ENCODE measurements around the gene SLC38A2.

DNA sequence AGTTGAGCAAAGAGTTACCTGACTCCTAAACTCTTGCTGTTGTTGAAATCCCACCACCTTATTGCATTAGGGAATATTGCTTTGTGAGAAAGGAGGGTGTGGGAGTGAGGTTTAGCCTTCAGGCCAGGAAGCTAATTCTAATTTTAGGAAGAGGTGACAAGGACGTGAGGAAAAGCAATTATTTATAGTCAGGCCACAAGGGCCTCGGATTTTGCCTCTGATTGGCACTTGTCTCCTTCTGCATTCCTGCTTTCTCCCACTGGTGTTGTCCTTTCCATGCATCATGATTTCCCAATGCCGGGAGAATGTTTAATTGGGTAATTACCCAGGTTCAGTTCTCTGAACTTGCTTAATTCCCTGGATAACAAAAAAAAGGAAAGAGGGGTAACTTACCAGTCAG lies 37.9 kb upstream of the SLC38A2 start:
- TF ChIP-seq ZNF830 (tag by site-specific recombination; IDR thresholded peaks at IDR 0.05; ENCODE audit: low read depth) (no peak), ZNF747 (tag by site-specific recombination; IDR thresholded peaks at IDR 0.05) (no peak), PRDM1 (tag by site-specific recombination; IDR thresholded peaks at IDR 0.05) (no peak), ZNF513 (tag by site-specific recombination; IDR thresholded peaks at IDR 0.05) (no peak), ZEB2 (tag by site-specific recombination; IDR thresholded peaks at IDR 0.05) (no peak), GLI4 (tag by site-specific recombination; IDR thresholded peaks at IDR 0.05) (no peak)
- TF ChIP-seq, protein P1, sequence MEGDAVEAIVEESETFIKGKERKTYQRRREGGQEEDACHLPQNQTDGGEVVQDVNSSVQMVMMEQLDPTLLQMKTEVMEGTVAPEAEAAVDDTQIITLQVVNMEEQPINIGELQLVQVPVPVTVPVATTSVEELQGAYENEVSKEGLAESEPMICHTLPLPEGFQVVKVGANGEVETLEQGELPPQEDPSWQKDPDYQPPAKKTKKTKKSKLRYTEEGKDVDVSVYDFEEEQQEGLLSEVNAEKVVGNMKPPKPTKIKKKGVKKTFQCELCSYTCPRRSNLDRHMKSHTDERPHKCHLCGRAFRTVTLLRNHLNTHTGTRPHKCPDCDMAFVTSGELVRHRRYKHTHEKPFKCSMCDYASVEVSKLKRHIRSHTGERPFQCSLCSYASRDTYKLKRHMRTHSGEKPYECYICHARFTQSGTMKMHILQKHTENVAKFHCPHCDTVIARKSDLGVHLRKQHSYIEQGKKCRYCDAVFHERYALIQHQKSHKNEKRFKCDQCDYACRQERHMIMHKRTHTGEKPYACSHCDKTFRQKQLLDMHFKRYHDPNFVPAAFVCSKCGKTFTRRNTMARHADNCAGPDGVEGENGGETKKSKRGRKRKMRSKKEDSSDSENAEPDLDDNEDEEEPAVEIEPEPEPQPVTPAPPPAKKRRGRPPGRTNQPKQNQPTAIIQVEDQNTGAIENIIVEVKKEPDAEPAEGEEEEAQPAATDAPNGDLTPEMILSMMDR (tag by site-specific recombination; IDR thresholded peaks at IDR 0.05), result no peak
- TF ChIP-seq, protein P2, sequence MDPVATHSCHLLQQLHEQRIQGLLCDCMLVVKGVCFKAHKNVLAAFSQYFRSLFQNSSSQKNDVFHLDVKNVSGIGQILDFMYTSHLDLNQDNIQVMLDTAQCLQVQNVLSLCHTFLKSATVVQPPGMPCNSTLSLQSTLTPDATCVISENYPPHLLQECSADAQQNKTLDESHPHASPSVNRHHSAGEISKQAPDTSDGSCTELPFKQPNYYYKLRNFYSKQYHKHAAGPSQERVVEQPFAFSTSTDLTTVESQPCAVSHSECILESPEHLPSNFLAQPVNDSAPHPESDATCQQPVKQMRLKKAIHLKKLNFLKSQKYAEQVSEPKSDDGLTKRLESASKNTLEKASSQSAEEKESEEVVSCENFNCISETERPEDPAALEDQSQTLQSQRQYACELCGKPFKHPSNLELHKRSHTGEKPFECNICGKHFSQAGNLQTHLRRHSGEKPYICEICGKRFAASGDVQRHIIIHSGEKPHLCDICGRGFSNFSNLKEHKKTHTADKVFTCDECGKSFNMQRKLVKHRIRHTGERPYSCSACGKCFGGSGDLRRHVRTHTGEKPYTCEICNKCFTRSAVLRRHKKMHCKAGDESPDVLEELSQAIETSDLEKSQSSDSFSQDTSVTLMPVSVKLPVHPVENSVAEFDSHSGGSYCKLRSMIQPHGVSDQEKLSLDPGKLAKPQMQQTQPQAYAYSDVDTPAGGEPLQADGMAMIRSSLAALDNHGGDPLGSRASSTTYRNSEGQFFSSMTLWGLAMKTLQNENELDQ (tag by site-specific recombination; IDR thresholded peaks at IDR 0.05; ENCODE audit: low read depth), result no peak
